Measurements from ENCODE around the gene ALK.

The ALK gene

DNA sequence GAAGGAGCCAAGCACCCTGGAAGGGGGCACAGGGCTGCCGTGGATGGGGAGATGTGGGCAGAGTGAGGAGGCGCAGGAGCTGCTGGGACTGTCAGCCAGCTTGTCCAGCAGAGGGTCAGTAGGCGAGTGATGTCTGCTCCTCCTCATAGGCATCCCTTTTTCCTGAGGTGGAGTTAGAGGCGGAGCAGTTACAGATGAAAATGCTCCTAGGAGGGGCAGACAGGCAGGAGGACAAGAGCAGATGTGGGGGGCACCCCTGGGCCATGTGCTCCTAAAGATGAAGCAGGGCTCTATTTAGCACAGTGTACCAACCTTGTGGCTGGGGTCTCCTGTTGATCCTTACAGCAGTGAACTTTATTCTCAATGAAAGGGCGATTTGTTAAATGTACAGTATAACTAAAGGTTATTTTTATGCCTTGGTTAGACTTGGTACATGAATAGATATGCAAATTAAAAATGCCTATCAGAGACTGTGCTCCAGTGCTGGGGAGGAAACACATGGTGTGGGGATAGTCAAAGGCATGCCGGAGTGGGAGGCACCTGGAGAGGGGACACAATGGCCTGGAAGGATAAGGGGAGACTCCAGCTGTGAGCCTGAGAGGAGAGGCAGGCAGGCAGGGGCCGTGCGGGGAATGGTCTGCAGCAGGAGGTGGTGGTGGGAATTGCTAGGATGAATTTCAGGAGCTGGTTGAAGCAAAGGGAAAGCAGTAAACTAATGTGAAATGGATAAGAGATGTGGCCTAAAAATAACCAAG is 630.9 kb downstream of the ALK start:
- in situ Hi-C loops (cut with HindIII; ENCODE audit: low sequenced_read_pairs): no loop called here
- H3K4me3 ChIP-seq (ENCODE audit: low read depth, low read length): no peak overlapping the region
- DNase-seq (ENCODE audit: low read depth): no peak
- TF ChIP-seq, protein P1, sequence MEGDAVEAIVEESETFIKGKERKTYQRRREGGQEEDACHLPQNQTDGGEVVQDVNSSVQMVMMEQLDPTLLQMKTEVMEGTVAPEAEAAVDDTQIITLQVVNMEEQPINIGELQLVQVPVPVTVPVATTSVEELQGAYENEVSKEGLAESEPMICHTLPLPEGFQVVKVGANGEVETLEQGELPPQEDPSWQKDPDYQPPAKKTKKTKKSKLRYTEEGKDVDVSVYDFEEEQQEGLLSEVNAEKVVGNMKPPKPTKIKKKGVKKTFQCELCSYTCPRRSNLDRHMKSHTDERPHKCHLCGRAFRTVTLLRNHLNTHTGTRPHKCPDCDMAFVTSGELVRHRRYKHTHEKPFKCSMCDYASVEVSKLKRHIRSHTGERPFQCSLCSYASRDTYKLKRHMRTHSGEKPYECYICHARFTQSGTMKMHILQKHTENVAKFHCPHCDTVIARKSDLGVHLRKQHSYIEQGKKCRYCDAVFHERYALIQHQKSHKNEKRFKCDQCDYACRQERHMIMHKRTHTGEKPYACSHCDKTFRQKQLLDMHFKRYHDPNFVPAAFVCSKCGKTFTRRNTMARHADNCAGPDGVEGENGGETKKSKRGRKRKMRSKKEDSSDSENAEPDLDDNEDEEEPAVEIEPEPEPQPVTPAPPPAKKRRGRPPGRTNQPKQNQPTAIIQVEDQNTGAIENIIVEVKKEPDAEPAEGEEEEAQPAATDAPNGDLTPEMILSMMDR (IDR thresholded peaks at IDR 0.05; ENCODE audit: low read depth, low read length, missing control alignments): no peak

DNA sequence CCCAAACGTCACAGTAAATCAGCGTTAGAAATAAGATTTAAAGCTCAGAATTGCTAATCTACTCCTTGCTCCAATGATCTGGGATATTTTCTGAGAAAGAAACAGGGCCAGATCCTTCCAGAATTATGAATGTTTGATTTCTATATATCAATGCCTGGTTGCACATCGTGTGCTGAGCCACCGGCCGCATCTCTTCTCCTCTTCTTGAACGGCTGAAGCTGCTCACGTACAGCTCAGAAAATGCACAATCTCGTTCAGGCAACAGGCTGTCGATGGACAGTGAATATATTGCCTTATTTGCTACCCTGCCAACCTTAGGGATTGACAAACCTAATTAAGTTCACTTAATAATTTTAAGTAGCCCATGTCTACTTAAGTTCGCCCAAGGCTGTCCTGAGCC is 636.7 kb downstream of the ALK start:
- H3K4me3 ChIP-seq (ENCODE audit: low read depth, low read length): no peak overlapping the region
- in situ Hi-C loops (cut with HindIII; ENCODE audit: low sequenced_read_pairs): no loop called here
- no peak for DNase-seq (ENCODE audit: low read depth)
- TF ChIP-seq, protein P1 (IDR thresholded peaks at IDR 0.05; ENCODE audit: low read depth, low read length, missing control alignments): no peak

DNA sequence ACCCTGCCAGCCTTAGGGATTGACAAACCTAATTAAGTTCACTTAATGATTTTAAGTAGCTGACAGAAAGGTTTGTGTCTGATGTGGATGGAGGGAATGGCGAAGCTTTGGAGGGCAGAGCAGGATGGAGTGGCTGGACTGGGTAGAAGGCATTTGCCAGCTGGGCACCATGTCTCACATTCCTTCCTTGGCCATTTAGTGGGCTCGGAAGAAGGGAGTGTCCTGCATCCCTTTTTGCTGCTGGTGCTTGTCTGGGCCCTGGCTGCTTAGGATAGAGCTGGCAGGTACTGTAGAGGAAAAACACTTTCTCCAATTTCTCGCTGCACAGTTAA is 639.5 kb downstream of the ALK start:
- TF ChIP-seq, protein P1 (IDR thresholded peaks at IDR 0.05; ENCODE audit: low read depth, low read length, missing control alignments): no peak
- H3K4me3 ChIP-seq (ENCODE audit: low read depth, low read length): no peak overlapping the region
- DNase-seq (ENCODE audit: low read depth): no peak
- in situ Hi-C loops (cut with HindIII; ENCODE audit: low sequenced_read_pairs): no loop called here

DNA sequence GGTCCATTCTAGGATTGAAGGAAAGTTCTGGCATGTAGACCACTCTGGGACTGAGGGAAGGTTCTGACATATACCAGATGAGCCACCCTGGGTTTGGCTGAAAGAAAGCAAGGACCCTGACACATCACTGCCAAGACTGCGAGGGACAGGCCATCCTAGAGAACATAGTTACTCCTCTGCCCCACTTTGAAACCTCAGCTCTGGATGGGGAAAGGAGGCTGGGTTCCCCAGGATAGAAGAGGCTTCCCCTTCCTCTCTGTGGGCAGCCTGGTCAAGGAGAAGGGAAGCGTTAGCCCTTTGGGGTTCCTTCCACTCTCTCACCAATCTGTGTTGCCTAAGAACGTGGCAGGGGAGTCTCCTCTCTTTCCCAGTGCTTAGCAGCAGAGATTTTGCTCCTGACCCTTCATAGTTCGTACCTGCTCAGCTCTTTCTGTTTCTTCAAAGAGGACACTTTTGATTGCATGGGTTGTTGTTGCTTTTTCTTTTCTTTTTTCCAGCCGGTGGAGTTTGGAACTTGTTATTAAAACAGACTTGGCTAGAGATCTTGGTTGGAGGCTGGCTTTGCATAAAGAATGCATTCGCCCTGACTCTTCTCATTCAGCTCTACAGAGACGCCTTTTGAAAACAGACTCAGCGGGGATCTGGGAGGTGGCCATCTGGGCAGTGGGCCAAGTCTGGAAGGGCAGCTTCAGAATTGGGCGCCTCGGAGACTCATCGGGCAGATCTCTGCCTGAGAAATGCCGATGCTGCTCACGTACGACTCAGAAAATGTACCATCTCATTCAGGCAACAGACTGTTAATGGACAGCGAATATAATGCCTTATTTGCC is 640.1 kb downstream of the ALK start:
- in situ Hi-C loops (cut with HindIII; ENCODE audit: low sequenced_read_pairs): no loop called here
- TF ChIP-seq, protein P1 (IDR thresholded peaks at IDR 0.05; ENCODE audit: low read depth, low read length, missing control alignments): no peak
- peak; percentile 70 for DNase-seq (ENCODE audit: low read depth)
- H3K4me3 ChIP-seq (ENCODE audit: low read depth, low read length): peak overlapping the region; percentile 13

DNA sequence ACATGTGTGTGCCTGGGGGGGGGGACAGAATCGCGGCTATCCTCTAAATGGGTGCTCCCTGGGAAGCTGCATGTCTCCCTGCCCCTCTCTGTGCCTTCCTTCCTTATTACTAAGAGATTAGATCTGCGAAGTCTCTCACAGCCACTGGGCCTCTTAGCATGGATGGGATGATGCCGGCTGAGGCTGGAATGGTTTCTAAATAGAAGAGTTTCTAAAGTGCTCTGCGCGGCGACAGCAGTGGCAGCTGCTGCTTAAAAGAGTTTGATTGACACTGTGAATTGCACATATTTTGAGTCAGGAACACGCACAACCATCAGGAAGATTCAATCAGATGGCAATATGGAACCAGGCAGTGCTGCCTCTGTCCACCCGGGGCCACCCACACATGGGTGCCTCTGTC is 642.4 kb downstream of the ALK start:
- H3K4me3 ChIP-seq (ENCODE audit: low read depth, low read length): no peak overlapping the region
- TF ChIP-seq, protein P1 (IDR thresholded peaks at IDR 0.05; ENCODE audit: low read depth, low read length, missing control alignments): no peak
- DNase-seq (ENCODE audit: low read depth): no peak
- in situ Hi-C loops (cut with HindIII; ENCODE audit: low sequenced_read_pairs): no loop called here

DNA sequence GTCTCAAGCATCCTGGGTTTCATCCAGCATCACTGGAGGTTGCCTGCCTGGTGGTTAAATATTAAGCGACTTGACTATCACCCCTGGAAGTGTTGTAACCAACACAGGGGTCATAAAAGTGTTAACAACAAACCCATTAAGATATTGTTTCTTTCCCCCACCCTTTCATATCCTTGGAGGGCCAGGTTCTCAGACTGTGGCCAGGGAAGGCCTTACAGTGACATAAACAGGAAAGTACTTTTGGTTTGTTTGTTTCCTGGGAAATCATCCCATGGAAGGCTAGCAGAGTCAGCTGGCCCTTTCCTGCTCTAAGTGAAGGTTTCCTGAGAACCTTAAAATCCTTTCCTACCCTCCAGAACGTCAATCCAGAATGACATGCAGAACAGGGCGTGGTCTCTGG is 645.2 kb downstream of the ALK start:
- DNase-seq (ENCODE audit: low read depth): no peak
- in situ Hi-C loops (cut with HindIII; ENCODE audit: low sequenced_read_pairs): no loop called here
- H3K4me3 ChIP-seq (ENCODE audit: low read depth, low read length): no peak overlapping the region
- TF ChIP-seq, protein P1 (IDR thresholded peaks at IDR 0.05; ENCODE audit: low read depth, low read length, missing control alignments): no peak

Data from astrocyte of the cerebellum (primary cell).